Measurements from ENCODE around the gene MGAT3.
A peak's percentile ranks its signal among the peaks of the same experiment; 100 is the strongest.

MGAT3 gene

DNA sequence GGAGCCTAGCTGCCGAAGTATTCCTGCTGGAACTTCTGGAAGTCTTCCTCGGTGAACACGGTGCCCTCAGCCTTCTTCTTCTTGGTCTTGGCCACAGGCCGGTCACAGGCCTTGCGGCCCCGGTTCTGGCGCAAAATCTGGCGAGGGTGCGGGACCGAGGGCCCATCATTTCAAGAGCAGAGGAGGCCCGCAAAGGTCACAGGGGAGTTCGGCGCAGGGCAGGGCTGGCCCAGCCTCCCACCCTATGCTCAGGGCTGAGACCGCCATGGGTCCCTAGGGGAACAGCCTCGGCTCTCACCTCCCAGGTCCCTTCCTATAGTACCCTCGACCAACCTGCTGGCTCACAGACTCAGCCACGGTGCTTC lies 72.7 kb downstream of the MGAT3 start:
- no peak for DNase-seq (ENCODE audit: low read depth)

DNA sequence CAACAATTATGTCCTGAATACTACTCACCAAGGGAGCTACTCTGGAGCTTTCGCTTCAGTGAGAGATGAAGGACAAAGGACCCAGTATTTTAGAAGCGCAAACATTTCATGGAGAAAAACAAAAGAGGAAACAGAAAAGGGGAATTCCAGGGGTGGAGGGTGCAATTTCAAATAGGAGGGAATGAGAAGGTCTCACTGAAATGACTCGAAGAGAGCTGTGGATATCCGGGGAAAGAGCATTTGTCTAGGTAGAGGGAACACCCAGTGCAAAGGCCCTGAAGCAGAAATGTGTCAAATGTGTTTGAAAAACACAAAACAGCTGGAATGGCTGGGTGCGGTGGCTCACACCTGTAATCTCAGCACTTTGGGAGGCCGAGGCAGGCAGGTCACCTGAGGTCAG lies 73.3 kb downstream of the MGAT3 start:
- no peak for DNase-seq (ENCODE audit: low read depth)

DNA sequence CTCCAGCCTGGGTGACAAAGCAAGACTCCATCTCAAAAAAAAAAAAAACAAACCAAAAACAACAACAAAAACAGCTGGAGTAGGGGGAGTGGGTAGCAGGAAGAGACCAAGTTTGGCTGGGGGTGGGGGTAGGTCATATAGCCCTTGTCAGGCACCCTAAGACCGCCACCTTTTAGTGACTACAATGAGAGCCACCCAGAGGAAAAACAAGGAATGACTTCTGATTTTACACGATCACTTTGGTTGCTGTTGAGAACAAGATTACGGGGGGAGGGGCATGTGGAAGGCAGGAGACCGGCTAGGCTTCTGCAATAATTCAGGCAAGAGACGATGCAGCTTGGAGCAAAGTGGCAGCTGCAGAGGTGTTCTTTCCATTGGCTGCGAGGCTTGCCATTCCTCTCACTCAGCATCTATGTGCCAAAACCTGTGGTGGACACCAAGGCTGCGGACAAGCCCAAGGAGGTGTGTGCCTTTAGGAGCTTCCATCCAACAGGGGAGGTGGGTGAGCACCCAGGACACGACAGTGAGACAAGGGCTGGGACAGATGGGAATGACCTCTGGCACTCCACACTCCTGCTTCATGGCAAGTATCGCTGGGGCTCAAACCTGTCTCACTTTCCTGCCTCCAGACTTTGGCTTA lies 74.0 kb downstream of the MGAT3 start:
- DNase-seq (ENCODE audit: low read depth), result no peak

DNA sequence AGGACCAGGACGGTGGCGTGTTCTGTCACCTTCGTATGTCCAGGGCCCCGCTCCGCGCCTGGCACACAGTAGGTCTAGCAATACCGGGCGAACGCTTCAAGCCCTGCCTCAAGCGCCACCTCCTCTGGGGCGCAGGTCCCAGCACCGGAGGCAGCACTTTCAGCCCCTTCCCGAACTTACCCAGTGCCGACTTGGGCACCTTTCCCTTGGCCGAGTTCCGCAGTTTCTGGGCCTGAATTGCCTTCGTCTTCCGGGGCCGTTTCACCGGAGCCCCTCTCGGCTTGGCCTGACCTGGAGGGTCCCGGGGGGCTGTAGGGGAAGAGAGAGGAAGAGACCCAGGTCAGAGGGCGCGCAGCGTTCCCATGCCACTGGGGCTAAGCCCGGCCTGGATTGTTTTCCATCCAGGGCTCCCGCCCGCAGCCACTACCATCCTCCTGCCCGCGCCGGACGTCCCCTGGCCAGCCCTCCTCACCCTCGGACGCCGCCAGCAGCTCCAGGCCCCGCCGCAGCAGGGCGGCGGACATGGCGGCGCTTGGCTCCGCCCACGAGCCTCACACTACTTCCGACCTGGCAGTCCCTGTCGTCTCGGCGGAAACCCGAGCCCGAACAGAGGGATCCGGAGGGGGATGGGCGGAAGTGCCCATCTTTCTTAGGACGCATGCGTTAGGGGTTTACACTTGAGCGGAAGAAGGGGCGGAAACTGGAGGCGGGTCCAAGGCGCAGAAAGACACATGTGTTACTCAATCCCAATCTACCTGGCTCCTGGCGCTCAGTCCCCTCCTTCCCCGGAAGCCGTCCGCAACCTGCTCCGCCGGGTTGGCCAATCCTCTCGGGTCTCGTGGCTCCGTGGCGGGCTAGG lies 75.6 kb downstream of the MGAT3 start, which contains the start of gene RPS19BP1:
Gene RPS19BP1, minus strand, starts transcription at position 534 of the 859 bp plus-strand sequence. Its CDS starts 10 bp downstream, at position 524.
- peak; percentile 99 for DNase-seq (ENCODE audit: low read depth)

DNA sequence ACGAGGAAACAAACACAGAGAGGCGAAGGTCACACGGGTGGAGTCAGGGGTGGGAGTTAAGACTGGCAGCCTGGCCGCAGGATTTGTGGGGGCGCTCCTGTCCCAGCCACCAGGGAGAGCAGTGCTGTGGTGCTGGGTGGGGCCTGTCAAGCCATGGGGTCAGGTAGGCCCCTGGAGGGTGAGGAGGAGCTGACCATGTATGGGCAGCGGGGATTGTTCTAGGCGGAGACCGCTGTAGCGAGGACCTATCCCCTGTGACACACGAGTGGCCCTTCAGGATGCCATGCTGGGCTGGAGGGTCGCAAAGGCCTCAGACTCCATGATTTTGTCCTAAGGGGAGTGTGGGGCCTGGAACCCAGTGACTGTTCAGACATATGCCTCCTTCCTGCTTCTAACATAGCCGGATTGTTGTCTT lies 77.3 kb downstream of the MGAT3 start:
- DNase-seq (ENCODE audit: low read depth), result no peak

DNA sequence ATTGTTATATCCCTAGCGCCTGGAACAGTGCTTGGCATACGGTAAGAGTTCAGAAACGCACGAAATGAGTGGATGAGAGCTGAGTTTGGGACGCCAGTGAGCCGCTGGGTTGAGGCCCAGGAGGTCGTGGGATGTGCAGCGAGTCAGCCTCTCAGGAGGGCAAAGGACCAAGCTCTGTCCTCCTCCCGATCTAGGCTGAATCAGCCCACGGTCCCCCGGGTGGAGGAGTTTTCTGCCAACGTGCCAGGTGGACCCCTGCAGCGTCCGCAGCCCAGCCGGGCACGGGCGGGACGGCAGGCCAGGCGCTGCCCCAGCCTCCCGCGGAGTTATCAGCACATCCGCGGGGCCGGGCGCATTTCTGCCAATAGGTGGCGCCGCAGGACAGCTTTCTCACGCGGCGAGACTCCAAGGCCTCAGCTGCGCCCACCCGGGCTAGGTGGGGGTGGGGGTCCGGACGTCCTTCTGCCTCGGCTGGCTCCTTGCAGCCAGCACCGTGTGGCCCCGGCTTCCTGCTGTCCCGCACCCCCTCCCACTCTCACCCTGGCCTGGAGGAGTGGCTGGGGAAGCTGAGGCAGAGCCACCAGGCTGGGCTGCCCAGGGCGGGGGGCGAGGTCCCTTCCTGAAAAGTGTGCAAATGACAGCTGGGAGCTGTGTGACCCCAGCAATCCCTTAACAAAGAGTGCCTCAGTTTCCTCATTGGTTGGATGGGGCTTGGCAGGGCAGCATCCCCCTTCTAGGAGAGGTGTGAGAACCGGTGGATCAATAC lies 78.0 kb downstream of the MGAT3 start:
- peak; percentile 82 for DNase-seq (ENCODE audit: low read depth)

DNA sequence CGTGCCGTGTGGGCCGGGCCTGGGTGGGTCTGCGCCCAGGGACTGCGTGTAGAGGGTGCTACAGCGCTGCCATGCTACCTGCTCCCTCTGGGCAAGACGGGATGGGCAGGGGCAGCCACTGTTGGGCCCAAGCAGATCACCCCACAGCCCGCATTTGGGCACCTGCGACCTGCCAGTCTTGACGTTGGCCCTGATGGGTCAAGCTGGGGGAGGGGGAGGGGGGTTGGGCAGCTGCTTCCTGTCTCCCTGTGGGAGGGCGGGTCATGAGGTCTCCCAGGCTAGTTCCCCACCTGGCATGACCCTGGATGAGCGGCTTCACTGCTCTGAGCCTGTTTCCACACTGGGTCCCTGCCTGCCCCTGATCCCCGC lies 78.5 kb downstream of the MGAT3 start:
- no peak for DNase-seq (ENCODE audit: low read depth)

DNA sequence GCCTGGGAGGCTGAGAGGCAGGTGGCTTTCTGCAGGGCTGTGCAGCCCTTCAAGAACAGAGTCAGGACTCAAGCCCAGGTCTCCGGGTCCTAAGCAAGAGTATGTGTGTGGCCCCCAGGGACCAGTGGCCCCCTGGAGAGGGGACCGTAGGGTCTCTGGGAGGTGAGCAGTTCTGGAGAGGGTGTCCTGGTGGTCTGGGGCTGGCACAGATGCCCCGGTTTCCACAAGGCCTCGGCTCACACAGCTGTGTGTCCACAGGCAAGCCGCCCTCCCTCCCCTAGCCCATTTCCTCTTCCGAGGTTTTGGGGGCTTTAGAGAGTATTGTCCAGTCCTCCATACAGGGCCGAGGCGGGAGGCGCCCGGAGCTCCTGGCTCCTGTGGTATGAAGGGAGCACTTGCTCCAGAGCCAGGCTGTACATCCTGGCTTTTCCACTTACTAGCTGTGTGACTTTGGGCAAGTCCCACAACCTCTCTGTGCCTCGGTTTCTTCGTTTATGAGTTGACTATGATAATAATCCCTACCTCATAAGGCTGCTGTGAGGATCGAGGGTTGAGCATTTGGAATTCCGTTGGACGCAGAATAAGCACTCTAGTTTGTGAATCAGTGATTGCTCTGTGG lies 79.1 kb downstream of the MGAT3 start:
- DNase-seq (ENCODE audit: low read depth), result no peak

DNA sequence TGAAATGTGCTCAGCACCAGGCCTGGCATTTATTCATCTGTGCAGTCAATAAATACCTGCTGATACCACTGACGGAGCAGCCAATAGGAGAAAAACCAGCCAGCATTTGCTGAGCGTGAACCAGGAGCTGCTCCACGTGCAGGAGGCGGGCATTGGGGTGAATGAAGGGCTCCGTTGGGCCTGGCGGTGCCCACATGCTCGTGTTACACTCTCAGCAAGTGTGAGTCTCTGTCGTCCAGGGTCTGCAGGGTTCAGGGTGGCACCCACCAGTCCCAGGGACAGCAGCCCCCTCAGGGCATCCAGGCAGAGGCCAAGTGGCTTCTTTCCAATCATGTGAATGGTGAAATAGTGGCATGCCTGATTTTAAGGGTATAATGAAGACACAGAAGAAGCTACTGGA lies 79.9 kb downstream of the MGAT3 start:
- DNase-seq (ENCODE audit: low read depth), result no peak

DNA sequence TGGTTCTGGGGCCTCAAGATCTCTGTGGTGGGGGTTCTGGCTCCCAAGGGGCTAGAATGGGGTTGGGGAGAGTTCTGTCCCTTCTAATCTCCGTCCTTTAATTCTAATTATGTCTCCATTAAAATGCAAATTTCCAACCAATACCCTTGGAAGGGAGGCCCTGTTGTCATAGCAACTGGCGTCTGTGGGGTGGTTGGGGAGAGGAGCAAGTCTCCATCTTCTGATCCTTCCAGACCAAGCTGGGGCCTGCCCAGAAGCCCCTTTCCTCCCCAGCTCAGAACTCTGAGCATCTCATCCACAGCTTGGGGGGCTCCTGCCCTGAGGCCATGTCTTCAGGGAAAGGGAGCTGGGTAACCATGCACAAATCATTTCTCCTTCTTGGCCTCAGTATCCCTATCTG lies 81.2 kb downstream of the MGAT3 start:
- DNase-seq (ENCODE audit: low read depth), result no peak
